Stomach (tissue), 4 donors: ENCODE data around the gene TMEM30A.
A peak's percentile ranks its signal among the peaks of the same experiment; 100 is the strongest.

Experiments used
- CTCF ChIP-seq, 7 experiments: fragments of 450-650 bp in 4 of 7; fragments of 200-600 bp in 3 of 7; sonication (generic) in 3 of 7; IDR thresholded peaks; one replicate each; pipeline ENCODE4 v1.5.1; 2016 to 2019; ENCODE audit warnings: antibody characterized with exemption in 7 of 7, control low read depth in 2 of 7, mild to moderate bottlenecking in 1 of 7
- POLR2A ChIP-seq, 4 donors: fragments of 450-650 bp; IDR thresholded peaks; one replicate each; pipeline ENCODE4 v1.6.1; 2016; ENCODE audit warnings: antibody characterized with exemption in 4 of 4, control low read depth in 2 of 4, mild to moderate bottlenecking in 1 of 4, moderate library complexity in 1 of 4

DNA sequence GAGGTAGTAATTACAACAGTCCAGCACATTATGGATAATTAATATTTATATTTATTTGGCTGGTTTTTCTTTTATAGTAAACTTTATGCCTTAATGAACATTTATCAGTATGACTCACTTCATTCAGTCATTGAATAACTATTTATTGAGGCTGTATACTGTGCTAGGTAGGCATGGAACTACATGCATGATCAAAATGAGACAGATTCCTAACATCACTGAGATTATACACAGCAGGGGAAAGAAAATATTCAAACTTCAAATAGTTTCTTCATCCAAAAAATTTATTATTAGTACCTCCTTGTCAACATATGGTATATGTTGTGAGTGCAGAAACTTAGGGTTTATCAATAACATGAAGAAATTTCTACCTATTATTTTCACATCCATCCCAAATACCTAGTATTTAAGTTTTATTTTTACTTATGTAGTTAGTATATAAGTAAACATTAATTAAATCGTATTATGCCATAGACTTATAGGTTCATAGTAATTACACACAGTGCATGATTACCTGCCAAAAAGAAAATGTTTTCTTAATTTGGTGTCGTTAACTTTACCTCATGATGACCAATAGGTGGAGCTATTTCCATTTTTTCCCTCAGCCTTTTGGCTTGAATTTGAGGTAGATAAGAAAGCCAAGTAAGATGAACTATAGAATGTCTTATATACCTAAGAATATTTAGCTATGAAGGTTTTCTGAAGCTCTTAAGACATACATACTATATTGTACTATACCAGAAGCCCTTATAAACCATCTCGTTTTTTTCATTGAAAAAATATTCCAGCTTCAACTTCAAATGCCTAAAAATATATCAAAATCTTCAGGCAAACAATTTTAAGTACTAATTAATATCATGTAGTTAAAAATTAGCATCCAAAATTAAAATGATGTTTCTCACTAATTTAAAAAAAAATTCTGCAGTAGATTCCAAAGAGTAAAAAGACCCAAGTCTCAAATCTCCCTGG, 12.5 kb upstream of the TMEM30A start:
- TF ChIP-seq POLR2A (IDR thresholded peaks at IDR 0.05) (no peak), CTCF (IDR thresholded peaks at IDR 0.05) (peak in 5 of 7 experiments; percentile 37 to 83 (median 62))
